K562 (cell line): ENCODE data around the gene RAPGEFL1. TPM values are rescaled to one million over a fixed set of nuclear protein-coding genes. Genes with fewer than 3 reads are reported as not detected.

Experiments
- CBX2 ChIP-seq: fragments of 200-600 bp; sonication (generic); IDR thresholded peaks from one replicate; pipeline ENCODE4 v1.6.1; 2012; ENCODE audit warnings: mild to moderate bottlenecking, low read length, inconsistent platforms; ENCODE audit not compliant: insufficient read depth, poor library complexity, severe bottlenecking
- CHD2 ChIP-seq: IDR thresholded peaks from 2 replicates; pipeline ENCODE4 v1.6.1; 2011; ENCODE audit warnings: low read depth, low read length
- CREB5 ChIP-seq: fragments of 250-450 bp; sonication (Bioruptor Pico); IDR thresholded peaks from 2 replicates; pipeline ENCODE4 v1.5.0; 2020; ENCODE audit warnings: mild to moderate bottlenecking
- ETV6 ChIP-seq, 3 experiments: fragments of 150-350 bp in 1 of 3; sonication (generic) in 1 of 3; formaldehyde crosslinking in 1 of 3; IDR thresholded peaks; 2 replicates each; pipeline versions ENCODE4 v1.6.1 to v1.8.0; 2014 to 2022; ENCODE audit warnings: borderline replicate concordance in 2 of 3, low read depth in 2 of 3, antibody characterized with exemption in 1 of 3, low read length in 1 of 3, mild to moderate bottlenecking in 1 of 3, missing genetic modification reagents in 1 of 3
- ILF3 ChIP-seq: fragments of 450-650 bp; IDR thresholded peaks from 2 replicates; pipeline ENCODE4 v1.6.1; 2018; ENCODE audit warnings: antibody characterized with exemption, mild to moderate bottlenecking, moderate library complexity, borderline replicate concordance
- KAT2B ChIP-seq: IDR thresholded peaks from one replicate; pipeline ENCODE4 v1.6.1; 2012; ENCODE audit warnings: low read depth, mild to moderate bottlenecking, control low read depth, inconsistent platforms, low read length, moderate library complexity
- MYNN ChIP-seq, 2 experiments: sonication (generic); formaldehyde crosslinking in 1 of 2; IDR thresholded peaks; 2 replicates each; pipeline versions ENCODE4 v1.5.0 to v1.6.1; 2016 to 2020; ENCODE audit warnings: antibody characterized with exemption in 1 of 2, missing genetic modification reagents in 1 of 2
- NCOR1 ChIP-seq: fragments of 450-650 bp; IDR thresholded peaks from 2 replicates; pipeline ENCODE4 v1.6.1; 2016; ENCODE audit warnings: mild to moderate bottlenecking, moderate library complexity
- NFE2L1 ChIP-seq: fragments of 450-650 bp; IDR thresholded peaks from 2 replicates; pipeline ENCODE4 v1.6.1; 2016; ENCODE audit warnings: missing genetic modification characterization, low read depth, mild to moderate bottlenecking, missing compliant biosample characterization, moderate library complexity, borderline replicate concordance
- NUFIP1 ChIP-seq: fragments of 450-650 bp; IDR thresholded peaks from 2 replicates; pipeline ENCODE4 v1.6.1; 2018; ENCODE audit not compliant: partially characterized antibody
- SMARCC2 ChIP-seq: fragments of 450-650 bp; IDR thresholded peaks from 2 replicates; pipeline ENCODE4 v1.6.1; 2017; ENCODE audit warnings: antibody characterized with exemption, moderate library complexity, mild to moderate bottlenecking, low read depth
- TBL1XR1 ChIP-seq, 2 experiments: IDR thresholded peaks; 2 replicates each; pipeline ENCODE4 v1.6.1; 2012; ENCODE audit warnings: improper control_type of control experiment in 2 of 2, low read length in 2 of 2, mild to moderate bottlenecking in 1 of 2
- ZNF121 ChIP-seq: sonication (generic); formaldehyde crosslinking; conservative IDR thresholded peaks from 2 replicates; pipeline ENCODE4 v1.8.0; 2022; ENCODE audit warnings: missing genetic modification reagents
- ZNF280B ChIP-seq: fragments of 250-450 bp; sonication (Bioruptor Pico); IDR thresholded peaks from 2 replicates; pipeline ENCODE4 v1.5.1; 2021; ENCODE audit warnings: mild to moderate bottlenecking
- ZNF707 ChIP-seq: fragments of 250-450 bp; sonication (Bioruptor Pico); conservative IDR thresholded peaks from 2 replicates; pipeline ENCODE4 v1.8.0; 2022; ENCODE audit warnings: inconsistent platforms, mild to moderate bottlenecking, moderate library complexity
- polyA plus RNA-seq, 8 experiments: library from polyadenylated mRNA; depleted of rRNA in 4 of 8; stranded (reverse) in 5 of 8; unstranded in 3 of 8; fragments of >200 nt; fragmentation: Nextera tagmentation in 2 of 8; fragmentation: Illumina TruSeq in 1 of 8; extraction: Ambion mirVana in 2 of 8; extraction: Trizol in 1 of 8; gene quantifications; 2 replicates each; pipeline versions ENCODE4 v1.2.1 to v1.2.3, GENCODE V29; 2011 to 2014; ENCODE audit warnings: inconsistent platforms in 1 of 8, missing spikeins in 1 of 8
- total RNA-seq, 7 experiments: library from RNA; depleted of rRNA in 6 of 7; stranded (reverse); fragments of >200 nt in 6 of 7; fragmentation: Illumina TruSeq in 2 of 7; extraction: Trizol in 2 of 7; gene quantifications; 2 replicates each; pipeline versions ENCODE4 v1.2.1 to v1.2.3, GENCODE V29; 2011 to 2021; ENCODE audit warnings: low replicate concordance in 1 of 7
- TF ChIP-seq, protein P1 (sequence below): fragments of 450-650 bp; conservative IDR thresholded peaks from 2 replicates; pipeline ENCODE4 v1.6.1; 2016; ENCODE audit warnings: missing genetic modification characterization, low read depth, mild to moderate bottlenecking, missing compliant biosample characterization, moderate library complexity
- TF ChIP-seq, protein P2 (sequence below): fragments of 250-450 bp; sonication (Bioruptor Pico); IDR thresholded peaks from 2 replicates; pipeline ENCODE4 v1.4.0; 2020; ENCODE audit warnings: mild to moderate bottlenecking
- TF ChIP-seq, protein P3 (sequence below): fragments of 450-650 bp; IDR thresholded peaks from 2 replicates; pipeline ENCODE4 v1.7.0; 2016; ENCODE audit warnings: borderline replicate concordance

Gene RAPGEFL1
- total and polyA plus RNA-seq, 9 of the 15 experiments (the other 6 are each of a cell fraction or from before 2014, with no cell fraction given): 0.18 to 4.1 (median 2.1) TPM

DNA sequence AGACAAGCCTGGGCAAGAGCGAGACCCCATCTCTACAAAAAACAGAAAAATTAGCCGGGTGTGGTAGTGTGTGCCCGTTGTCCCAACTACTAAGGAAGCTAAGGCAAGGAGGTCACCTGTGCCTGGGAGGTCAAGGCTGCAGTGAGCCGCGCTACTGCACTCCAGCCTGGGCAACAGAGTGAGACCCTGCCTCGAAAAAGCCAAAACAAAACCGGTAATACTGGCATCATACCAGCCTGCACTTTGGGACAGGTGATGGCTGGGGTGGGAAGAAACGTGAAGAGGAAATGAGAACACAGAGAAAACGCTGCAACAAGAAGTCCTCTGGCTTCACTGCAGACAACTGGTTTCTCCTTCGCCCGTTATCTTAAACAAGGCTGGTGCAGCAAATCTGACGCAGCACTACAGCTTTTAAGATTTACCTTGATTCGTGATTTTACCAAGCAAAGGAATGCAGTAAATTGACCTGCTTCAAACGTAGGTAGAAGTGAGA is 37.7 kb upstream of the RAPGEFL1 start (continued):
- TF ChIP-seq NCOR1 (no peak), ZNF707 (no peak), TBL1XR1 (IDR thresholded peaks at IDR 0.05; ENCODE audit: low read length in 2 of 2) (no peak), ILF3 (no peak), ZNF121 (CRISPR knock-in tag) (peak; percentile 99), NUFIP1 (no peak), CREB5 (CRISPR knock-in tag) (no peak), MYNN (IDR thresholded peaks at IDR 0.05) (no peak), MYNN (CRISPR knock-in tag; IDR thresholded peaks at IDR 0.05) (no peak), ETV6 (IDR thresholded peaks at IDR 0.05; ENCODE audit: borderline replicate concordance in 1 of 2, low read depth in 2 of 2, low read length in 1 of 2) (no peak), ETV6 (CRISPR knock-in tag; IDR thresholded peaks at IDR 0.05; ENCODE audit: borderline replicate concordance) (no peak), ZNF280B (CRISPR knock-in tag) (no peak), CBX2 (no peak), CHD2 (no peak), KAT2B (no peak), SMARCC2 (0 out of 2 replicates have a peak, but pooled peaks have one; percentile 20), NFE2L1 (tag) (no peak)
- TF ChIP-seq, protein P1, sequence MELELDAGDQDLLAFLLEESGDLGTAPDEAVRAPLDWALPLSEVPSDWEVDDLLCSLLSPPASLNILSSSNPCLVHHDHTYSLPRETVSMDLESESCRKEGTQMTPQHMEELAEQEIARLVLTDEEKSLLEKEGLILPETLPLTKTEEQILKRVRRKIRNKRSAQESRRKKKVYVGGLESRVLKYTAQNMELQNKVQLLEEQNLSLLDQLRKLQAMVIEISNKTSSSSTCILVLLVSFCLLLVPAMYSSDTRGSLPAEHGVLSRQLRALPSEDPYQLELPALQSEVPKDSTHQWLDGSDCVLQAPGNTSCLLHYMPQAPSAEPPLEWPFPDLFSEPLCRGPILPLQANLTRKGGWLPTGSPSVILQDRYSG (tag): no peak
- TF ChIP-seq, protein P2, sequence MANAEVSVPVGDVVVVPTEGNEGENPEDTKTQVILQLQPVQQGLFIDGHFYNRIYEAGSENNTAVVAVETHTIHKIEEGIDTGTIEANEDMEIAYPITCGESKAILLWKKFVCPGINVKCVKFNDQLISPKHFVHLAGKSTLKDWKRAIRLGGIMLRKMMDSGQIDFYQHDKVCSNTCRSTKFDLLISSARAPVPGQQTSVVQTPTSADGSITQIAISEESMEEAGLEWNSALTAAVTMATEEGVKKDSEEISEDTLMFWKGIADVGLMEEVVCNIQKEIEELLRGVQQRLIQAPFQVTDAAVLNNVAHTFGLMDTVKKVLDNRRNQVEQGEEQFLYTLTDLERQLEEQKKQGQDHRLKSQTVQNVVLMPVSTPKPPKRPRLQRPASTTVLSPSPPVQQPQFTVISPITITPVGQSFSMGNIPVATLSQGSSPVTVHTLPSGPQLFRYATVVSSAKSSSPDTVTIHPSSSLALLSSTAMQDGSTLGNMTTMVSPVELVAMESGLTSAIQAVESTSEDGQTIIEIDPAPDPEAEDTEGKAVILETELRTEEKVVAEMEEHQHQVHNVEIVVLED: no peak
- TF ChIP-seq, protein P3, sequence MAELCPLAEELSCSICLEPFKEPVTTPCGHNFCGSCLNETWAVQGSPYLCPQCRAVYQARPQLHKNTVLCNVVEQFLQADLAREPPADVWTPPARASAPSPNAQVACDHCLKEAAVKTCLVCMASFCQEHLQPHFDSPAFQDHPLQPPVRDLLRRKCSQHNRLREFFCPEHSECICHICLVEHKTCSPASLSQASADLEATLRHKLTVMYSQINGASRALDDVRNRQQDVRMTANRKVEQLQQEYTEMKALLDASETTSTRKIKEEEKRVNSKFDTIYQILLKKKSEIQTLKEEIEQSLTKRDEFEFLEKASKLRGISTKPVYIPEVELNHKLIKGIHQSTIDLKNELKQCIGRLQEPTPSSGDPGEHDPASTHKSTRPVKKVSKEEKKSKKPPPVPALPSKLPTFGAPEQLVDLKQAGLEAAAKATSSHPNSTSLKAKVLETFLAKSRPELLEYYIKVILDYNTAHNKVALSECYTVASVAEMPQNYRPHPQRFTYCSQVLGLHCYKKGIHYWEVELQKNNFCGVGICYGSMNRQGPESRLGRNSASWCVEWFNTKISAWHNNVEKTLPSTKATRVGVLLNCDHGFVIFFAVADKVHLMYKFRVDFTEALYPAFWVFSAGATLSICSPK: 0 out of 2 replicates have a peak, but pooled peaks have one; percentile 47
